HPDE6-E6E7 (cell line): ENCODE data around the gene C1orf174.

Experiments
- DNase-seq: peaks from one replicate; pipeline ENCODE4 v3.0.0; 2011; ENCODE audit warnings: missing footprints; ENCODE audit errors: extremely low spot score

Gene C1orf174

DNA sequence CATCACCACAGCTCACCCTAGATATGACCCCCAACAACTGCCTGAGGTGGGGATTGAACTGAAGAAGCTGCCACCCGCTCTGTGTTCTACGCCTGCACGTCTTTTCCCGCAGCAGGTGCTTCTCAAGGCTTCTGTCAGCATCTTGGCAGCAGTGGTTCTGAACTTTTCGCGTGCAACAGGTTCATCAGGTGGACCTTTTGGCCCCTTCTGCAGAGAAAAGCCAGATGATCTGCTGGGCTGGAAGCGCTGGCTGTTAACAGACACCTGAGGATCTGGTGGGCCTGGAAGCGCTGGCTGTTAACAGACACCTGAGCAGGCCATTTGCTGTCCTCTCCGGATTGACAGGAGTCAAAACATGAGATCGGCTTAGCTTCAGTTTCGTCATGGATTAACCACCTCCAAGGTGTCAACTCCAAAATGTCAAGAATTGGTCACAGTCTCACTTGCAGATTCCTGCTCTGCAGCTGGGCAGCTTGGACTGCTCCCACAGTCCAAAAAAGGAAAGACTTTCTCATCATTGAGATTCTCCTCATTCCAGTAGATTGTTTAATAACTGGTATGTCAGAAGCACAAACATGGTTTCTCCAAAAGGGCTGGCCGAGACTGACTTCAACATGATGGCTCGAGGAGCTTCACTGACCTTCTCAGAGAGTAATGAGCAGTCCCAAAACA is 4.7 kb downstream of the C1orf174 start:
- no peak for DNase-seq

DNA sequence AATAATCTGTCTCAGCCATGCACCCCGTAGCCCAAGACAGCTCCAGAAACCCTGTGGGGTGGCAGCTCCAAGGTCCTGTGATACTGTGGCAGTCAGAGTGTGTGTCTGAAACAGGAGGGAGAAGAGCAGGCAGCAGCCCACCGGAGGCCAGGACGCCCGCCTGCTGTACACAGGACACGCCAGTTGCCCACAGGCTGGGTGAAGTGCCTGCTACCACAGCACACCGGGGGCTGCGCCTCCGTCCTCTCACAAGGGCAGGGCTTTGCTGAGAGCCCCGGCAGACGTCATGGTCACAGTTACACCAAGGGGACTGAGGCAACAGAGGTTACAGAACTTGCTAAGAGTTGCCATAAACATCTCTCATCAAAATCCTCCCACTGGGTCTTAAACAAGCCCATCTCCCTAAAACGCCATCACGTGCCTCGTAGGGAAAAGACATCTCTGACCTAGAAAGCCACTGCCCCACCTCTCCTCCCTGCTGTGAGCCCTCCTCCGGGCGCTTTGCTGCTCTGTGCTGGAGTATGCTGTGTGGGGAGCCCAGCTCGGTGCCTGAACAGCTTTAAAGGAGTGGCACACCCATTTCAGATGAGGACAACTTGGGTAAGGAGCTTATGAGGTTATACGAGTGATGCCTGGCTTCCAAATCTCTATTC is 5.3 kb downstream of the C1orf174 start:
- no peak for DNase-seq

DNA sequence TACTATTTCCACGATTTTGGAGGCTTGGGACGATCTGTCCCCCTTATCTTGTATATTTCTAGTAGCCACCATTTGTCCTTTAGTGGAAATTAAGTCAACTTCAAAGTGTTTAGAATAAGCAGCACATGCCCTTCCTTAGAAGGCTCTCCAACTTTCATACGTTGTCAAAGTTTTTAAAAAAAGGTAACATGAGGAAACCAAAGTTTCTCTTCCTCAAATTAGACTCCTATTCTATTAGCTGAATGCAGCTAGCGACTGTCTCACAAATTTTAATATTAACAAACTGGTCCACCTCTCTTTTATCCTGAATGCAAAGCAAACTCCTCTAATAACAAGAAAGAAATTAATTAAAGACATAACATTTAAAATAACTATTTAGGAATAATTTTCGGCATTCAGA is 6.9 kb downstream of the C1orf174 start:
- DNase-seq: no peak

DNA sequence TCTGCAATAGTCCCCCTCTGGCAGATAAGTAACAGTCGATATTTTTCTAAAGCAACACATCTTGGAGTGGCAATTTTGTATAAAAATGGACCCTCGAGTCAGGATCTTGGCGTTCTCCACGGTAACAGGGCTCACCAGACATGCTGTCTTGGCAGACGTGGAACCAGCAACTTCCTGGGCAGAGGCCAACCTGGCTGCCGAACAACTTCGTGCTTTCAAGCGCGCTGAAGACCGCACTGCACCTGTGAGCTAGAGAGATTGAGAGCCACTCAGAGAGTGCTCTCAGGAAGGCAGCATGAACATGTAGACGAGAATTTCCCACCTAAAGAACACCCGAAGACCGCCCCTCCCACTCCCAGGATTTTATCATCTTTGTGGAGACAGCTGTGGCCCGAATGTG is 7.3 kb downstream of the C1orf174 start:
- no peak for DNase-seq

DNA sequence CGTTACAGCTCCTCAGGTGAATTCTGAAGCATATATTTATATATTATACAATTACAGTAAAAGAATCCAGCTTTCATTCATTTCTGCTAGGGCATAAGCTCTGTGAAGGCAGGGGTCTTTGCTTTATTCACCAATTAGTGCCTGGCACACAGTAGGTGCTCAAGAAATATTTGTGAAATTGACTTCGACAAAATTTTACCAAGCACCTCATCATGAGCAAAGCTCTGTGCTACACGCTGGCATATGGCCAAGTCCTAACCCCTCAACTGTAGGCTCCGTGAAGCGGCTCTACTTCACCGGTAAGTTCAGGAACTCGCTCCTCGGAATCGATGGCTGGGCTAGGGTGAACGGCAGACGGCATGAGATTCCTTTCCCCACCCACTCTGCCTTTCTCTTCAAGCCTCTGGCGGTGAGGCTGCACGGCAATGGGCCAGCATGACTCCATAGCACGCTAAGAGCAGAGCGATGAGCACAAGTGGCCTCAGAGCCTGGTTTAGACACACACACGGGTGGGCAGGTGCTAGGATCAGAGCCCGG is 8.7 kb downstream of the C1orf174 start:
- DNase-seq: no peak

DNA sequence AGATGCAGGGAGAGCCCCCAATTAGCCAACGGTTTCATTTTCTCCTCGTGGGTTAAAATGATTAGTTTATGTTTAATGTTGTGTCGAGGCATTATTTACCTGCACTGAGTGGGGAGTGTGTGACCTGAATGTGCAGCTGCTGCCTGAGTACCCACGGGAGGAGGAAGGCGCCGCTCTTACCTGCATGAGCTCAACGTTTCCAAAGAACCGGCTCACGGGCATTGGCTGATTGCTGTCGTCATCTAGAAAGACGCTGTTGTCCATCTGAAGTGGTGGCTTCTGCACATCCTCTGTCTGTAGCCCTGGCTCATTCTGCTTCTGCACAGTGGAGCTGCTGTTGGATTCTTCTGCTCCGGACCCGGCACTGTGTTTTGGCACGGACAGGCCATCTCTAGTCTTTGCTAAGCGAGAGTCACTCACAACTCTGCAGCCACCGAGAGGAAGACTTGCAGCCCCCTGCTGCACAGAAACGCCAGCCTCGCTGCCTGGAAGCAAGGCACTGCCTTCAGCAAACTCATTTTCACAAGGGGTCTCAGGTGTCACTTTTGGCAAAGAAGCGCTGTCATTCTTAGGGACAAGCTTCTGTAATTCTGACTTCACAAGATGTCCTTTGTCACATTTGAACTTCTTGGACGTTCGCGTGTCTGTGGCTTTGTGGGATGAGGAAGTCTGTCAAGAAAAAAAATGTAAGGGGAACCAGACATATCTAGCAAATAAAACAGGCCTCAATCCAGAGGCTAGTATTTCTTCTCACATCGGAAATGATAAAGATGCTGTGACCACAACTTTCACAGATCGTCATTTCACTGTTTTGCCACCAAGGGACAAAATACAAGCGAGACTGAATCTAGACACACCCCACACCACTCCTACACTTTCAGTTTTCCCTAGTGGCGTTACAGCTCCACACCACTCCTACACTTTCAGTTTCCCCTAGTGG is 9.4 kb downstream of the C1orf174 start:
- DNase-seq: no peak

DNA sequence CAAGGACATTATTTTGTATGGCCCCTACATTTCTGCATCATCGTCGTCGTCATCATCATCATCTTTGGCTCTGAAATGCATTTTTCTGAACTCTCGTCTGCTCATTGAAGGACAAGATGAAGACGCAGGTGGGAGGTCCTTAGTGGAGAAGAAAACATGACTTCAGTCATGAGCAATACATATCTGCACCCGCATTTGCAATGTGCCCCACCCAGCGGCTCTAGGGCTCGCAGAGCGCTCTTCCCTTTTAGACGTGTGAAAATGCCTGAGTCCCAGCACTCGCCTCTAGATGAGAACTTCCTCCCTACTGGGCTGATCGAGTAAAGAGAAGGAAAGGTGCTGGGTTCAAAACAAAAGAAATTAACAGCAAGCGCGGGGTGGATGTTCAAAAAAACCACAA is 10.1 kb downstream of the C1orf174 start:
- DNase-seq: no peak

DNA sequence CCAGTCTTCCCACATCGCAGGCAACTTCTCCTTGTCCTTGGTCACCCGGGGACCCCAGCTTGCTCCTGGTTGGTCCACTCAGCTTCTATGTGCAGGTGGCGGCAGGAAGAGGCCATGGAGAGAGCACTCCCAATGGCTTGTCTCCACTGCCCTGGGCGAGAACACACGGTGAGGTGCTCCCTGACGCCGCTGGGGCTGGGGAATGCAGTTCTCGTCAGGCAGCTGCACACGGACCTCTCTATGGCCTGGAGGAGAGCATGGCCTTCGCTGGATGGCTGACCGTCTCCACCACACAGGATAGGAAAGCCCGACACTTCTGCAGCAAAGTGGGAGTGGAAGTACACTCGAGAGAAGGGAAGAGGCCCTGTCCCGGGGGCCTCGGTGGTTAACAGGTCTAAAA is 11.8 kb downstream of the C1orf174 start:
- no peak for DNase-seq

DNA sequence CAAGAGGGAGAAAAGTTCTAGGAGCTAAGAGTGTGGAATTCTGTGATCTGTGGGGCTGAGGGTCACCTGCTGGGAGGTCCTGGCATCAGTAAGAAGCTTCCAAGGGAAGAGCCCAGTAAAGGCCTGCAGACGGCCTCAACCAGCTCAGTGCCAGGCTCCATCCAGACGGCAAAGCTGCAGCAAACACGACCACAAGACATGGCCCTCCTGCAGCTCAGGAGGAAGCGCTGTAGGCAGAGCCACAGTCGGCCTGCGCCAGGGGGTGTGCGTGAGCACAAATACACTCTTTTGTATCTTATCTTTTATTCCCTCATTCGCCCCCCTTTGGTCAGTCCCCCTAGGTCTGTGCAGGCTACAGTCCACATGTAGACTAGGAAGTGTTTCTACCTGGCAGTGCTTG is 13.4 kb downstream of the C1orf174 start:
- DNase-seq: no peak

DNA sequence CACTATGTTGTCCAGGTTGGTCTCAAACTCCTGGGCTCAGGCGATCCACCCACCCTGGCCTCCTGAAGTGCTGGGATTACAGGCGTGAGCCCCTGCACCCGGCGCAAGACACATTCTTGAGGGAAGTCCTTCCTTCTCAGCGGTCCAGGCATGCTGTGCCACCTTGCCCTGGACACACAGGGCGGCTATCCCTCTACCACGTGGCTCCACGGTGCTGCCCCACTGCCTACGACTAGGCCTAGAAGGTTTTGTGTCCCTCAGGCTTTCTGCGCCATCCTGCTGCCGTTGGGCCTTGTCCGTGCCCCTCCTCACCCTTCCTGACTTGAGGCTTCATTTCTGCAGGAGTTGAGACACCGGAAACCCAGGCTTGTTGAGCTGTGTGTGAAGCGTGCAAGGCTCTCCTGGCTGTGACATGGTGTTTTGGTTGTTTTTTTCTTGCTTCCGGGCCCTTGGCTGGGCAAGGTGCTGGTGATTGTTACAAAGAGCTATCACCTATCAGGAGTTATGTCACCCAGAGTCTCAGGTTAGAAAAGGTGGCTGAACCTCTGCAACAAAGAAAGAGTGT is 13.9 kb downstream of the C1orf174 start:
- no peak for DNase-seq

DNA sequence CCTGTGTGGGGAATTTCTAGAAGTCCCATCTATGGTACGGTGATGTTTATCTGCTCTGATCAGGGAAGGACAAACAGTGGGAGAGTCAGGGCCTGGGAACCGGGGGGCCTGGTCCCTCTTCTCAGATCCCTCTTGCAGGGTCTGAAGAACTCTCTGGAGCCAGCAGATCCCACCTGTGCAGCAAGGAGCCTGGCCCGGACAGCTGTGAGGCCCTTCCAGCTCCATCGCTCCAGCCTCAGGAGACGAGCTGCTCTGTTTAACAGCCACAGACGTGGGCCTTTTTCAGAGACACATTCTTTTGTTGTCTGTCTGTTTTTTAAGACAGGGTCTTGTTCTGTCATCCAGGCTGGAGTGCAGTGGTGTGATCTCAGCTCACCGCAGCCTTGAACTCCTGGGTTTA is 14.5 kb downstream of the C1orf174 start:
- DNase-seq: no peak

DNA sequence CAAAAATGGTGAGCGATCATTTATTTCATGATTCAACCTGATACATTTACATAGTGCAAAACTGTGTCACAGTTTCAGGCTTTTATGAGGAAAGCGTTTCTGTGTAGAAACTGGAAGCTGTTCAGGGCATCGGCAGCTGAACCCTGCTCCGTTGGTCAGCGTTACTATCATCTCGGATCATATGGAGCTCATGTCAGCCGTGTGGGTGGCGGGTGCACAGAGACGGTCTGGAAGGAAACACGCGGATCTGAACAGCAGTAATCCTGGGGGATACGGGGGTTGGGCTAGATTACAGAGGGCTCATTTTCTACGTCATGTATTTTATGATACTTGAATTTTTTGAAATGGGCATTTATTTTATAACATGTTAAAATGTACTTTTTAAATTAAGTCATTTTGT is 15.1 kb downstream of the C1orf174 start:
- no peak for DNase-seq

DNA sequence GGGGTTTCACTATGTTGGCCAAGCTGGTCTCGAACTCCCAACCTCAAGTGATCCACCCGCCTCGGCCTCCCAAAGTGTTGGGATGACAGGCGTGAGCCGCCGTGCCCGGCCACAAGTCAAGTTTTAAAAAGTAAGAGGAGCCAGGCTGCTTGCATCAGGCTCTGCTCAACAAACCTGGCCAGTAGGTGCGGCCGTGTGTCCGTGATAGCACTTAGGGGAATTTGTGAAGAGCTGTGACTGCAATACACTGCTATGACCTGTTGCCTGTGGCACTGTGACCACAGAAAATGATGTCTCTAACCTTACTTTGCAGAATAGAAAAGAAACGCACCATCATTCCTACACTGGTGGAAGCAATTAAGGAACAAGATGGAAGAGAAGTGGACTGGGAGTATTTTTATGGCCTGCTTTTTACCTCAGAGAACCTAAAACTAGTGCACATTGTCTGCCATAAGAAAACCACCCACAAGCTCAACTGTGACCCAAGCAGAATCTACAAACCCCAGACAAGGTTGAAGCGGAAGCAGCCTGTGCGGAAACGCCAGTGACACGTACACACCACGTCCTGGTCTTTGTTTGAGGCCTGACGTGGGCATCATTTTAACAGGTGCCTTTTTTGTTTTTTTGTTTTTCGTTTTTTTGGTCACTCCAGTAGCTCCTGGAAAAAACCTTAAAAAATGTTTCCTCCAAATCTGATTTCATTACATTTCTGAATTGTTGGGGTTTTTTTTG is 16.7 kb downstream of the C1orf174 start:
- DNase-seq: no peak

DNA sequence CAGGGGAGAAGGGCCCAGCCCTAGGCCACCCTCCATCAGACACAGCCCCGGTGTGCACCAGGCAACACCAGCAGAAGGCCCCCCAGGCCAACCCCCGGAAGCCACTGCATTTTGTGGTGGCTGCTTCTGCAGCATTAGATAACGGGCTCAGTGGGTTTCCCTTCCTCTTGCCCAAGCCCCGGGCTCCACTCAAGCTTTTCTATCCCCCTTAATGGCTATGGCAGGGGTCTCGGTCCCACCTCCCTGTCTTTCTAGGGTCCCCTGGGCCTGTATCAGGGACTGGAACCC is 18.9 kb downstream of the C1orf174 start:
- no peak for DNase-seq

DNA sequence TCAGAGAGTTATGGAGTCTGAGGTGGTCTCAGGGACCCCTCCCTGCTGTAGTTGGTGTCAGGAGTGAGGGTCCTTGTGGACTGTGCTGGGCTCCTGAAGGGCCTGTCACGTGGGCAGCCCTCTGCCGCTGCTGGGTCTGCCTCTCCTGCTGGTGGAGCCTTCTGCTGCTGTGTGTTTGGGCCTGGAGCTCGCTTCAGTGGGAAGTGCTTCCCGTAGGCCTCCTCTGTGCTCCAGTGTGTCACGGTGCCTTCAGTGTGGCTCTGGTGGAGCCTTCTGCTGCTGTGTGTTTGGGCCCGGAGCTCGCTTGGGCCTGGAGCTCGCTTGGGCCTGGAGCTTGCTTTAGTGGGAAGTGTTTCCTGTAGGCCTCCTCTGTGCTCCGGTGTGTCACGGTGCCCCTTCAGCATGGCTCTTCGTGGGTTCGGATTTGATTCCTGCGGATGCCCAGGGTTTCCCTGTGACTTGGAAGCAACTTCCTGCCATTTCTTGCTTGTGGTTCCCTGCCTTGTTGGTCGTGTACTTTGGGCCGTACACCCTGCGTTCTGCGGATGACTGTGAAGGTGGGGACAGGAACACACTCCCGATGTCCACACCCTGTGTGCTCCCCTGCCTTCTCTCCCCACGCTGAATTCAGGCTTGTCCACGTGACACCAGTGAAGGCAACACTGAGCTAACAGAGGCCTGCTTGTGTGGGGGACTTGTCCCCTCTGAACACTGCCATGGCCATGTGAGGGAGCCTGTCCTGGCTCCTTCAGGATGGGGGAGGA is 19.5 kb downstream of the C1orf174 start:
- DNase-seq: no peak

DNA sequence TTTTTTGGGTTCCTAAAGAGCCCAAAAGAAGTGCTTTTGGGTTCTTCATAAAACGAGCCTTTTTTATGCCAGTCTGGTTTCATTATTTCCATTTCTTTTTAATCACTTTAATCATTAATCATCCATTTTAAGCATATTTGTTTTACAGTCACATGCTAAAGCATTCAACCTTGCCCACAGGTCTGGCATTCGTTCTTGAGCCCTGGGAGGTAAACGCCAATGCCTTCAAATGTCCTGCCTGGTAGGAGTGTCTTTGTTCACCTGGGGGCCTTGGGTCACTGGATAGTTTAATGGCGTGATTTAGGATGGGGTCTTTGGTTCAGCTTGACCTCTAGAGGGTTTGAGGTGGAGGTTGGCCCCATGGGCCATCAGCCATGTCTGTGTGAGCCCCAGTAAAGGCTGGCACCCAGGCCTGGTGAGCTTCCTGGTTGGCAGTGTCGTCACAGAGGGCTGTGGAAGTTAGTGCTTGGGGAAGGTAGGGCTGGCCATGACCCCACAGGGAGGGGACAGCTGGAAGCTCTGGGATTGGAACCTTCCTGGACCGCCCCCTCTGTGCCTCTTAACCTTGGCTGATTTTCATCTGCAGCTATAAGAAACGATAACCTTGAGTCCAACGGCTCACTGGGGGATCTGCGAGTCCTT is 20.2 kb downstream of the C1orf174 start:
- DNase-seq: no peak

DNA sequence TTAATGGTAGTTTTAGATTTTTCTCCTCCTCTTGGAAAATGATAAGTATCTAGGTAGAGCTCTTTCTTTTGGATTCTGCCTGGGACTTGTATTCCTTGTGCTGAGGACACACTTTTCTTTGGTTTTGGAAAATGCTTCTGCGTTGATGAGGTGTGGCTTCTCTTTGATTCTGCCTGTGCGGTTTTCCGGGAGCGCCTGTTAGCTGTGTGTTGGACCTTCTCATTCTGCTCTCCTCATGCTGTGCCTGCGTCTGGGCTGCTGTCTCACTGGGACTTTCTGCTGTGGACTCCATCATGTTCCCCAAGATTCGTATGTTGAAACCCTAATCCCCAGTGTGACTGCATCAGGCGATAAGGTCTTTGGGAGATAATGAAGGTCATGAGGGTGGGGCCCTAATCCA is 21.0 kb downstream of the C1orf174 start:
- no peak for DNase-seq

DNA sequence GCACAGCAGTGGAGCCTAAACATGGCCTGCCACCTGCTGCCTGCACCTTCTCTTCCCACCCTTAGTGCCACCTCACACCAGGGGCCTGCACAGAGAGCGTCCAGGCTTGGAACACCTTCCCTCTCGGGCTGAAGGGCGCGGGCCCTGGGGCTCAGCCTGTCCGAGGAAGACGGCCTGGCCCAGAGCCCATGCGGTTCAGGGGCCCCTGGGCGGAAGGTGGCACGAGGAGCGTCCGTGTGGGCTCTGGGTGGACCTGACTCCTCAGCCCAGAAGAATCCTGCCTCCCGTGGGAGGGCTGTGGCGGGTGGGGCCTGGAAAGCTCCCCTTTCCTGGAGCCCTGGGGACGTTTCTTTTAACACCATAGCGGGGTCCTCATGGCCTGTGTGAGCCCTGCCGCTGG is 23.4 kb downstream of the C1orf174 start:
- no peak for DNase-seq

DNA sequence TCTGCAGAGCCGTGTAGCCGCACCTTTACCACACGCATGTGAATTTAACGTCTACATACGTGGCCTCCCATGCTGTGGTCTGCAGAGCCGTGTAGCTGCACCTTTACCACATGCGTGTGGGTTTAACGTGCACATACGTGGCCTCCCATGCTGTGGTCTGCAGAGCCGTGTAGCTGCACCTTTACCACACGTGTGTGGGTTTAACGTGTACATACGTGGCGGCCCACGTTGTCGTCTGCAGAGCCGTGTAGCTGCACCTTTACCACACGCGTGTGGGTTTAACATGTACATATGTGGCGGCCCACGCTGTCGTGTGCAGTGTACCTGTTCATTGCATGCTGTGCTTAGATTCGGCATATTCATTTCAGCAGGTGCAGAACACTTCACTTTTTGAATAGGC is 25.3 kb downstream of the C1orf174 start:
- DNase-seq: no peak

DNA sequence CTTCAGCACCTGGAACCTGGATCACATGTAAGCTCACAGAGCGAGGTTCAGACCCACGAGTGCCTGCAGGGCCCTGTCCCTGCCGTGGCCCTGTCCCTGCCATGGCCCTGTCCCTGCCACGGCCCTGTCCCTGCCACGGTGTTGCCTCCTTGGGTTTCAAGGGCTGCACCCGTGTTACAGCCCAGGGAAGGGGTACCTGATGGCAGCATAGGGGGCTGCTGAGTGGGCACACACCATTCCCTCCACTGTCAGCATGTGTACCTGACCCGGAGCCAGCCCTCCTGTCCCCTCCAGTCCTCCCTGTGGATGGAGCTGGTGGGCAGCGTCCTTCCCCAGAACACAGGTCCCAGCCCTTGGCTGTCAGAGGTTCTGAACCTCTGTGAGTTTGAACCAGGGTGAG is 27.5 kb downstream of the C1orf174 start:
- no peak for DNase-seq

DNA sequence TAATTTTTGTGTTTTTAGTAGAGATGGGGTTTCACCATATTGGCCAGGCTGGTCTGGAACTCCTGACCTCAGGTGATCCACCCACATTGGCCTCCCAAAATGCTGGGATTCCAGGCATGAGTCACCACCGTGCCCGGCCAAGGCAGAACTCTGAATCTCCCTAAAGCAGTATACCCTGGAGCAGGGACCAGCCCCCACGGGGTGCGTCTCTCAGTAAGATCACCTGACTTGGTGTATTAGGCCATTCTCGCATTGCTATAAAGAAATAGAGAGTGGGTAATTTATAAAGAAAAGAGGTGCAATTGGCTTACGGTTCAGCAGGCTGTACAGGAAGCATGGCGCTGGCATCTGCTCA is 28.6 kb downstream of the C1orf174 start:
- no peak for DNase-seq
